Activated T-cell treated with anti-CD3 and anti-CD28 coated beads for 24 hours (primary cell): ENCODE results near the gene WWOX.

Source experiments
- DNase-seq: peaks from one replicate; pipeline ENCODE4 v3.0.0-alpha.2; 2020; ENCODE audit warnings: low read depth

The WWOX gene

GRCh38 chr16:79072517-79072916 is 973.1 kb downstream of the WWOX start:
- no peak for DNase-seq

- DNase-seq = no peak
These were observed 974.1 kb downstream of the WWOX start for GRCh38 chr16:79073566-79073965.

- no peak for DNase-seq
These were observed 975.1 kb downstream of the WWOX start for GRCh38 chr16:79074541-79074940.

- DNase-seq = no peak
These were observed 975.5 kb downstream of the WWOX start for GRCh38 chr16:79074951-79075350.

GRCh38 chr16:79076047-79076767 is 976.8 kb downstream of the WWOX start:
- DNase-seq = no peak

GRCh38 chr16:79077346-79077745 is 977.9 kb downstream of the WWOX start:
- no peak for DNase-seq

- DNase-seq = no peak
These were observed 980.4 kb downstream of the WWOX start for GRCh38 chr16:79079656-79080420.

GRCh38 chr16:79081297-79082066 is 982.0 kb downstream of the WWOX start:
- no peak for DNase-seq

- no peak for DNase-seq
These were observed 983.5 kb downstream of the WWOX start for GRCh38 chr16:79082970-79083369.

GRCh38 chr16:79083508-79084299 is 984.2 kb downstream of the WWOX start:
- DNase-seq = no peak

GRCh38 chr16:79088971-79089370 is 989.5 kb downstream of the WWOX start:
- no peak for DNase-seq

- peak; percentile 57 for DNase-seq
These were observed 990.4 kb downstream of the WWOX start for GRCh38 chr16:79089735-79090284.

- no peak for DNase-seq
These were observed 991.5 kb downstream of the WWOX start for GRCh38 chr16:79090966-79091365.

GRCh38 chr16:79092846-79093245 is 993.4 kb downstream of the WWOX start:
- DNase-seq = no peak

GRCh38 chr16:79093554-79093967 is 994.1 kb downstream of the WWOX start:
- DNase-seq = peak; percentile 35

GRCh38 chr16:79096246-79096645 is 996.8 kb downstream of the WWOX start:
- DNase-seq = no peak

- DNase-seq = no peak
These were observed 997.7 kb downstream of the WWOX start for GRCh38 chr16:79097166-79097565.

- DNase-seq = no peak
These were observed 998.3 kb downstream of the WWOX start for GRCh38 chr16:79097771-79098170.

GRCh38 chr16:79098907-79099306 is 999.5 kb downstream of the WWOX start:
- DNase-seq = no peak

GRCh38 chr16:79099716-79100115 is 1000.3 kb downstream of the WWOX start:
- DNase-seq = no peak

- no peak for DNase-seq
These were observed 1001.0 kb downstream of the WWOX start for GRCh38 chr16:79100447-79100846.

- no peak for DNase-seq
These were observed 1002.0 kb downstream of the WWOX start for GRCh38 chr16:79101491-79101890.
